Measurements from ENCODE around the gene OR6B1.
A peak's percentile ranks its signal among the peaks of the same experiment; 100 is the strongest.
"Not testable (repeated sequence)": the region's sequence is repeated elsewhere in the genome, so short reads cannot be mapped to it uniquely, and the experiment has no call there.

The OR6B1 gene

DNA sequence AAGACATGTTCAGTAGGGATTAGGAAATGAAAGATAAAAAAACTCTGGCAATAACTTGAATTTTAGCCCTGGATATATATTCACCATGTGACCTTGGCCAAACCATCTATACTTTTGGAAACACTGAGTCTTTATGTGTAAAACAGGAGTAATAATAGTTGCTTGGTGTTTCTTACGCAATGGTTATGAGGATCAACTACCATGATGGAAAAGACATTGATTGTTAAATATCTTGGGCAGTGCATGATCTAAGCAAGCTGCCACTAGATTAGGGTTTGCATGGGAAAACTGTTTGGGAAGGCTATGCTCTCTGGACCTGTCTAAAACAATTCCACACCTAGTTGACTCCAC is 6.5 kb downstream of the OR6B1 start:
- no peak for DNase-seq

DNA sequence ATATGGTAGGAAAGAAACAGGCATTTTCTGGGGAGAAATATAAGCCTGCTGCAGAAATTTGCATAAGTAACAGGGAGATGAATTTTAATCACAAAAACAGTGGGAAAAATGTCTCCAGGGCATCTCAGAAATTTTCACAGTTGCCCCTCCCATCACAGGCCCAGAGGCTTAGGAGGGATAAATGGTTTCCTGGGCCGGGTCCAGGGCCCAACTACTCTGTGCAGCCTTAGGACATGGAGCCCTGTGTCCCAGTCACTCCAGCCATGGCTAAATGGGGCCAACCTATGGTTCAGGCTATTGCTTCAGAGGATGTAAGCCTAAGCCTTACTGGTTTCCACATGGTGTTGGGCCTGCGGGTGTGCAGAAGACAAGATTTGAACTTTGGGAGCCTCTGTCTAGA is 9.2 kb downstream of the OR6B1 start:
- DNase-seq: no peak

DNA sequence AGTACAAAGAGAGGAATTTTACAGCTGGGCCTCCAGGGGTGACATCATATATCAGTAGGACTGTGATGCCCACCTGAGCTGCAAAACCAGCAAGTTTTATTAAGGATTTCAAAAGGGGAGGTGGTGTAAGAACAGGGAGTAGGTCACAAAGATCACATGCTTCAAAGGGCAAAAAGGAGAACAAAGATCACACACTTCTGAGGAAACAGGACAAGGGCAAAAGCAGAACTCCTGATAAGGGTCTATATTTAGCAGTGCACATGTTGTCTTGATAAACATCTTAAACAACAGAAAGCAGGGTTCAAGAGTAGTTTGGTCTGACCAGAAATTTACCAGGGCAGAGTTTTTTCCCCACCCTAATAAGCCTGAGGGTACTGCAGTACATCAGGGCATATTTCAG is 9.9 kb downstream of the OR6B1 start:
- peak; percentile 70 for DNase-seq

DNA sequence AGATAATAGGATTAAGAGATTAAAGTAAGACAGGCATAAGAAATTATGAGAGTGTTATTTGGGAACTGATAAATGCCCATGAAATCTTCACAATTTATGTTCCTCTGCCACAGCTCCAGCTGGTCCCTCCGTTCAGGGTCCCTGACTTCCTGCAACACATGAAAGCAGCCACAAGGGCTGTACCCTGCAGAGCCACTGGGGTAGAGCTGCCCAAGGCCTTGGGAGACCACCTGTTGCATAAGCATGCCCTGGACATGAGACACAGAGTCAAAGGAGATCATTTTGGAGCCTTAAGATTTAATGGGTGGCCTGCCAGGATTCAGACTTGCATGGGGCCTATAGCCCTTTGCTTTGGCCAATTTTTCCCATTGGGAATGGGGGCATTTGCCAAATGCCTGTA is 10.7 kb downstream of the OR6B1 start:
- not testable (repeated sequence) for DNase-seq

DNA sequence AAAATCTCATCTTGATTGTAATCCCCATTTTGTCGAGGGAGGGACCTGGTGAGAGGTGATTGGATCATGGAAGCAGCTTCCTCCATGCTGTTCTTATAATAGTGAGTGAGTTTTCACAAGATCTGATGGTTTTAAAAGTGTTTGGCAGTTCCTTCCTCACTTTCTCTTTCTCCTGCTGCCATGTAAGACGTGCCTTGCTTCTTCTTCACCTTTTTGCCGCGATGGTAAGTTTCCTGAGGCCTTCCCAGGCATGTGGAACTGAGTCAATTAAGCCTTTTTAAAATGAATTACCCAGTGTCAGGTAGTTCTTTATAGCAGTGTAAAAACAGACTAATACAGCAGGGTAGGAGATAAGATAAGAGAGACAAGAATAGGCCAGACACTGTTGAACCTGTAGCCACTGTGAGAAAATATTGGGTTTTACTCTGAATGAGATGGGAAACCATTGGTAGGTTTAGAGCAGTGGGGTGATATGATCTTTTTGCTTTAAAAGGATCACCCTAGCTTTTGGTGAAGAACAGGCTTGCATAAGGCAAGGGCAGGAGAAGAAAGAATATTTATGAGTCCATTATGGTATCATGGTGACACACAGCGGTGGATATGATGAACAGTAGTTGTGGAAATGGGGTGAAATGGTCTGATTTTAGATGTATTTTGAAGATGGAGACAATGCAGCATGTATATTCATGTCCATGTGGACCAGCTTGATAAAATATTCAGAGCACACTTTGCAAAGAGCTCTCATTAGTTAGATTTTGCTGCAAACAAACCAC is 11.5 kb downstream of the OR6B1 start:
- no peak for DNase-seq

DNA sequence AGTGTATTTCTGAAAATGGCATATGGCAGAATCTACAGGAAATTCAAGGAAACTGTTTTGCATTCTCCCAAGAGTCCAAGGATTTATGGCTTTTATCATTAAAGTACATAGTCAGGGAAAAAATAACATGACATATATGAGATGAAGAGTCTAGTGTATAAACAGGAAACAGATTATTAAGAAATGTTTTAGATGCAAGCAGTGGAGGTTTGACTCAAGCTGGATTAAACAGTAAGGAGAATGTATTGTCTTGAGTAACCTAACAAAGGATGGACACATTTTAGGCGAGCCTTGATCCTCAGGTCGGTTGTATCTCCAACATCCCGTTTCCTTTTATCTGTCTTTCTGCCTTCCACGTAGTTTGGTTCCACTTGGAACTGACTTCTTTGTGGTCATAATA is 17.9 kb downstream of the OR6B1 start:
- DNase-seq: no peak

DNA sequence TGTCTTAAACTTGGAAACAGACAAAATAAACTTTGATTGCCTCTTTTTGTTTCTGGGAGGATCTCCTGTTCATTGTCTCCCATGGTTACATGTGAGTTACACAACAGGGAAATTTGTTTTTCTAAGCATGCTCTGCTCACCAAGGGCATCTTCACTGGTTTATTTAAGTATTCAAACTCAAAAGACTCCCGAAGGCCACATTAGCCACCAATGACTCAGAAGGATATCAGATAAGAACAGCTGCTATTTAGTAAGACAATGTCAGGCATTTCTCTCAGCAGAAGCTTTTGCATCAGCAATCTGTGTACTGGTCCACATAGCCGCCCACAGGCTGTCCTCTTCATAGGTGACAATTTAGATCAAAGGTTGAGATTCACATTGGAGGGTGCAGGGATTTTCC is 19.3 kb downstream of the OR6B1 start:
- no peak for DNase-seq

DNA sequence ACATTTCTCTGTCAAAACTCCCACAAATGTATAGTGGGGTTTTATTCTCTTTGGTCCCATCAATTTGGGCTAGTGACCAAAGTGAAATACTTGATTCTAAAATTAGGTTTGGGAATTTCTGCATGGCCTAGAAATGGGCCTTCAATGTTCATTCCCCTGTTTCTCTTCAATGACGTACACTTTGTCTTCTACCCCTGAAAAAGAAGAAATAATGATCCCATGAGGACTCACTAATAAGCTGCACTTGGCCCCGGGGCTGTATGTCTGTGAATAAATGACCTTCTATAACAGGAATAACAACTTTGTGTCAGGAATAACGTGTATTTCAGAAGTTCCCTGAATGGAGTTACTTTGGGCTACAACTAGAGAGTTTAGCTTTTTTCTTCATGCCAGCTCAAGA is 20.2 kb downstream of the OR6B1 start:
- no peak for DNase-seq

DNA sequence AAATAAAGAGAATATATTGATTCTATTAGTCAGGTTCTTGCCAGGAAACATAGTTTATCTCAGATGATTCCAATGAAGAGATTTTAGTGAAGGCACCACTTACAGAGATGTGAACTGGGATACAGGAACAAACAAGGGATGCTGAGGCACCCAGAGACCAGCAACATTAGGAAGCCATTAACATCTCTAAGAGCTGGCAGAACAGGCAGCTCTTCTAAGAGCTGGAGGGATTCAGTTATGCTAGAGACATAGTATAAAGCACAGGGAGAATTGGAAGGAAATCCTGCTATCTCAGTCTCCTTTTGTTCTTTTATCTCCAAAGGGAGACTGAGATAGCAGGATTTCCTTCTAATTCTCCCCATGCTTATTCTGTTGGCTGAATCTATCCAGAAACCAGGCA is 22.0 kb downstream of the OR6B1 start:
- no peak for DNase-seq

DNA sequence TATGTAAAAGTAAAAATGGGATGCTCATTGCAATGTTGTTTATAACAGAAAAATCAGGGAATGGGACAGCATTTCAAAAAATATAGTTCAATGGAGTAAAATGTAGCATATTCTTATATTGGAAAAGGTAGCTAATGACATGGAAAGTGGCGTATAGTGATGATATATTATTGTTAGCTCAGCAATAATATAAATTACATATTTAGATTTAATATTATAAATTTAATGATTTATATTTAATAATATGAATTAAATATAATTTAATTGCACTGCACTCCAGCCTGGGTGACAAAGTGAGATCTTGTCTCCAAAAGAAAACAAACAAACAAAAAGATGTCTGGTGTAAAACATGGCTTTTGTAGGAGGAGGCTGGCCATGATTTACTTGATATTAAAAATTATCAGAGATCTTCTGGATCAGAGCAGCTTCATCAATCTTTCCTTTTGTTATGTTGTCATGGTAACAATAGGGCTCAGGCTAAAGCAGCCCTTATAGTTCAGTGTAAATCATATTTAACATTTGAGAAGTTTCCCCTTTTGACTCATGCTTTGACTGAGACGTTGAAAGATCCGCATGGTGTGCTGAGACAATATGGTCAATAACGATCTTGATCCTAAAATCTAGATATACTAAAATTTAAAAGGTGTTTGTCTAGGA is 23.2 kb downstream of the OR6B1 start:
- DNase-seq: no peak

DNA sequence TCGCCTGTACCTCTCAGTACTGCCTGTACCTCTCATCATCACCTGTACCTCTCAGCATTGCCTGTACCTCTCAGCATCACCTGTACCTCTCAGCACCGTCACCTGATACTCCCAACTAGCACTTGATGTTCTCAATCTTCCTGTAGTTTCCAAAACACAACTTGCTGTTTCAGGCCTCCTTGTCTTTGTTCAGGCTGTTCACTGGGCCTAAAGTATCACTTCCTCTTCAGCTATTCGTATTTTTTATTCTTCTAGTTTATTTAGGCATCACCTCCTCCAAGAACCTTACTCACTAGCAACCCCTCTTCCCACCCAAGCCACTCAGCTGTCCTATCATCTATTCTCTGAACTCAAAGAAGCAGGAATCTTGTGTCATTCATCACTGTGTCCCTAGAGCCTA is 24.1 kb downstream of the OR6B1 start:
- no peak for DNase-seq

DNA sequence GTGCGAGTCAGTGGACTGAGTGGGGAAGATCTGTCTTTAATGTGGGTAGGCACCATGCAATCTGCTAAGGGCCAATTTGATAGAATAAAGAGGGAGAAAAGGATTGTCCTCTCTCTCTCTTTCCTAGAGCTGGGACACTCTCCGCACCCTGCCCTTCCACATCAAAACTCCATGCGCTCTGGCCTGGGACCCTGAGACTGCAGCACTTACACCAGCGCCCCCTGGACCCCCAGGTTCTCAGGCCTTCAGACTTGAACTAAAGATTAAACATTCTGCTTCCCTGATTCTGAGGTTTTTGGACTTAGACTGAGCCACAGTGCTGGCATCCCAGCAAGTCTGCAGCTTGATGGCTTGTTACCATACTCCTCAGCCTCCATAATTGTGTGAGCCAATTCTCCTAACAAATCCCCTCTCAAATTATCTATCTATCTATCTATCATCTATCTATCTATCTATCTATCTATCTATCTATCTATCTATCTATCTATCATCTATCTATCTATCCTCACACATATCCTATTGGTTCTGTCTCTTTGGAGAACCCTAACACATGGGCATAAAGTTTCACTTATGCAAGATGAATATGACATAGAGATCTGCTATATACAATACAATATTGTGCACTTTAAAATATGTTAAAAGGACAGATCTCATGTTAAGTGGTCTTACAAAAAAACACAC is 26.2 kb downstream of the OR6B1 start:
- no peak for DNase-seq

DNA sequence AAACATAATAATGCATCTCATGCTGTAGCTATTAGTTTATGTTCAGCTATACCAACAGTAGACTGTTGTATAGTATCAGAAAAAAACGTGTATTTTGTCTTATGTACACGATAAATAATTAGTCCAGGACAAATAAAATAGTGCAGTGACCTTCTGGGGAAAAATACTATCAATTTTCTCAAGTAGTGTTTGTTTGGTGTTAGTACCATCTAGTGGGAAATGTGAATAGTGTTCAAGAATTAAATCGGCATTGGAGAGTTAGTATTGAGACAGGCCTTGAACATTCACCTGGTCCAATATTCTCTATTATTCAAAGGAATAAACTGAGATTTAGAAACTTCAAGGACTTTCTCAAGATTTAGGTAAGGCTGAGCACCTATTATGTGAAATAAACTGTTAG is 26.9 kb downstream of the OR6B1 start:
- no peak for DNase-seq

DNA sequence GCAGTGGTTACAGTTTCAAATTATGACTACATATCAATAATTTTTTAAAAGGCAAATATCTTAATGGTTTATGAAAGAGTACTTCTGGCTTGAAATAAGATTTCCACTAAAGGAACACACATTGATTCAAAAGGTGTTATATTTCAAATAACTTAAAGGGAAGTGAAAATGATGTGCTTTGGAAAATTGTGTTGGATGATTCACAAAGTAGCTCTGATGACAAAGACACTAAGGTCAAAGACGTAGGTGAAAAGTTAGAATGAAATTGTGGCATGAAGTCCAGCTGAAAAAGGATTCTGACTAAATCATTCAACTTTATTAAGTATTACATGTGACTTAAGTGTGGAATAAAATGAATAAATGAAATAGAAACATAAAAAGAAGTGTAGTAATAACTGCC is 27.9 kb downstream of the OR6B1 start:
- DNase-seq: no peak

DNA sequence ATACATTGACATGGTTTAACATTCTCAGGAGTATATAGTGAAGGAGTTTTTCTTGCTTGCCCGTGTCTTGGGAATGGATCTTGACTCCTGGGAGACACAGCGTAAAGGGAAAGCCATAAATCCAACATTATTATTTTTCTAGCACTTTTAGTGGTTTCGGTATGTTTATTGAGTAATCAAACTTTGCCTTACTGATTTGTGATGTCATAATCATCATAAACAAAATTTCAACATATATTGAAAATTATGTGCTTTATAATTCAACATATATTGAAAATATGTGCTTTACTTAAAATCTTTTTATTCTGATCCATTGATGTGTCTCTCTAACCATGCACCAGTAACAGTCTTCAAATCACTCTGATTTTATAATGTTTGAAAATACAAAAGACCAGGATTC is 28.4 kb downstream of the OR6B1 start:
- no peak for DNase-seq

DNA sequence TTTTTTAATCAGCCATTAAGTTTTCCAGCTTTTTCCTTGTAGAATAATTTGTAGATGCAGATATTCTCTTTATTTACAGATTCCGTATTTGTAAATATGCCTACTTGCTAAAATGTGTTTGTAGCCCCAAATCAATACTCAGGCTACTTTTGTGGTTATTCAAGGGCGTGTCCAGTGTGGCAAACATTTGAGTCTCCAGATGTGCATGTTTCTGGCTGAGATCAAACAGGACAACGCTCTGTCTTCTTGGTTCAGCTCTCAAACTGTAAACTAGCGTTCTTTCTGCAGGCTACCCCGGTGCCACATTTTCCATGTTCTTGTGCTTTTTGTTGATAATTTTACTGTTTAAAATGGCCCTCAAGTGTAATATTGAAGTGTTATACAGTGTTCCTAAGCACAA is 32.4 kb downstream of the OR6B1 start:
- no peak for DNase-seq

DNA sequence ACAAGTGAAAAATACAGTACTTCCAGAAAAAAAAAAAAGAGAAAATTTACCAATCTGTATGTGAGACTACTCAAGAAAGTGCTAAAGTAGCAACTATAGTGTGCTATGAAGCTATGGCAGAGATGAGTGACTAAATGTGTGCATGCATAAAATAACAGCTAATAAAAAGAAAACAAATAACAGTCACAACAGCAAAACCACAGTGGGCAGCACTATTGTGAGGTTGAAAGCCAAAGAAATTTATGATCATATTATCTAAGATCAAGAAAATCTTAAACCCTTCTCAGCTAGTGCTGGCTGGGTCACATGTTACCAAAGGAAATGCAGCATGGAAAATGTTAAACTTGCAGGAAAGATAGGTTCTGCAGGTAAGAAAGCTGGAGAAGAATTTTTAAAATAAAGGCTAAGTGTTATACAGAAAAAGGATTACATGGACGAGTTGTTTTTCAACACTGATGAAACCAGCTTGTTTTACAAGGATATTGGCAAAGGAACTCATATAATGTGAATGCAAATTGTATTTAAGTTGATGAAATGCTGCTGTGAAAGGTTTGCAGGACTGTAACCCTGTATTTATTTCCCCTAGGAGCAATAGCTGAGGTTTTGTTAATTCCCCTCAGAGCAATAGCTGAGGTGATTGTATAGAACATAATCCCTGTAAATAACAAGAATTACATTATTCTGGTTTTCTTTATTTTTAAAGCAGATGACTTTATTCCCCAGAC is 33.0 kb downstream of the OR6B1 start:
- DNase-seq: no peak

DNA sequence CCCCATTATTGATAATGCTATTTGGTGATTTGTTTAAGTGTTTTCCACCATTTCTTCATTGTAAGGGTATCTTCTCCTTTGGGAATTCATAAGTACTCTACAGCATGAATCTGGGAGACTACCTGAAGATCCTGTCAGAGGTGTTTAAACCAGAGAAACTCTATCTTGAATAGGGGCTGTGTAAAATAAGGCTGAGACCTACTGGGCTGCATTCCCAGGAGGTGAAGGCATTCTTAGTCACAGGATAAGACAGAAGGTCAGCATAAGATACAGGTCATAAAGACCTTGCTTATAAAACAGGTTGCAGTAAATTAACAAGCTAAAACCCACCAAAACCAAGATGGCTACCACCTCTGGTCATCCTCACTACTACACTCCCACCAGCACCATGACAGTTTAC is 35.3 kb downstream of the OR6B1 start:
- no peak for DNase-seq

DNA sequence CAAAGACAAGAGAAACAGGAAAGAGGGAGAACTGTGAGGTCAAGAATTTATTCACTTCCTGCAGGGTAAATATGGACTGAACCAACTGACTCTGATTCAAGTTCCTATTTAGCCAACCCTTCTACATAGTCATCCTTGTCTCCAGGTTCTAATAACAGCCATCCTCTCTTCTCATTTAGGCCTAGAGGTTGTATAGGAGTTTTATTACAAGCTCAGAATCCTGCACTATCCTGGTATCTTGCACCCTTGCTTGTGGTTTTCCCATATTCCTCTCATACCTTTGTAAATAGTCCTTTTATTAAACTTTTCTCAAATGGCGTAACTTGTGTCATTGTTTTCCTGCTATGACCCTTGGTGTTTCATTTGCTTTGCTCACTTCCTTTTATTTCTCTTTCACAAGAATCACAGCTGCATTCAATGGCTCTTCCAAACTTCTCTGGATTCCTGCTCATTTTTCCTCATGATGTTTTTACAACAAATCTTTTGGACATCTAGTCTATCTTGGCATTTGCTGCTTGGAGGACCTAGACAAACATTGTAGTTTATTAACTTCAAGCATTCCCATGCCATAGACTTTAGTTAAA is 36.3 kb downstream of the OR6B1 start:
- no peak for DNase-seq

DNA sequence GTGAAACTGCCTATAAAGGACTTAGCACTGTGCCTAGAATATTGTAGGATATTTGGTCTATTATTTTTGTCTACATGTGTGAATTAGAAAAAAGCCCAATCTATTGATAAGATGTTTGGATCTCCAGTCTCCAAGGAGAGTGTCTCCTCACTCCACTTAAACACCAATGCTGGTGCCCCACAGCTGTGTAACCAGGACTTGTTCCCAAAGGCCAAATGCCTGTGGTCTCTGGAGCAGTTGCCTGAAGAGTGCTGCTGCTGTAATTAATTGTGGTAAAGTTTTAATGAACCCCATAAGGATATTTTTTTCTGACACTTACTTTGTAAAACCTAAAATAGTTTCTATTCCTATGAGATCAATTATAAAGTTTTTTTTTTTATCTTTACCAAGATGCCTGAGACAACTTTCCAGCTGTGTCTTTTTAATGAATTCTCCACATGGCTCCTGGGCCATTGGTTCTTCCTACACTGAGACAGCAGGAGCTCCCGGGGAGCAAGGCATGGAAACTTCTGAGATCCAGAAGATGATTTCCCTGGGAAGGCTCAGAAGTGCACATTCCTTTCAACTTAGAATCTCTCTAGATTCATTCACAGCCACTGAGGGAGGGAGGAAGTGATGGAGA is 37.4 kb downstream of the OR6B1 start:
- no peak for DNase-seq

DNA sequence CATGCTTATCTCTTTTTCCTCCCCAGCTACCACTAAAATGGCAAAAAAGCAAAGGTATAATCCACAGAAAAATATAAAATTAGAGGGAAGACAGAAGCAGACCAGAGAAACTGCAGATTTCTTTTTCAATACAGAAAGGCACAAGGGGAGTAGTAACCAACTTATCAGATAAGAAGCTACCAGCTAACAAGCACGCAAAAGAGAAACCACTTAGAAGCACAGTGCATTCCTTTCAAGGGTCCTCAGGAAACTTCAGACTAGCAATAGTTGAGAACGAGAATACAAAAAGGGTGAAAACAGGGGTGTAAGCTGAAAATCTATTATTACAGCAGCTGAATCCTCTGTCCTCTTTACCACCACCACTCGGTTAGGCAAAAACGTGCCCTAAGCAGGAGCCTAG is 38.8 kb downstream of the OR6B1 start:
- DNase-seq: no peak

DNA sequence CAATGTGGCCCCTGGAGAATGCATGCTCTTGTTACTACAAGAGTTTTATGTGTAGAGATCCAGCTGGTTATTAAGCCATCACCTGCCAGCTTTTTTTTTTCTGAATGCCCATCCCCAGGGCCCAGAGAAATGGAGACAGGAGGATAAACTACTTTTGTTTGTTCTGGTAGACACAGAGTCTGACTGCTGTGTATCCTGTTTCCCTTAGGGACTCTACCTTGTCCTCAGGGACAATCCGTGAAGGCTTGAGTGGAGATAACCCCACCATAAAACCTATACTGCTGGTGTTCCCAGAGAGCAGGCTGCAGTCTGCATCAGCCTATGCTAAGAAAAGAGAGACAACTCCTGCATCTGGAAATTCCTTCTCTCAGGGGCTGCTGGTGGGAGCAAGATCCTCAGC is 48.5 kb downstream of the OR6B1 start, which contains the start of gene OR2A5:
TSS of gene OR2A5 (plus strand) at position 301 of the 400 bp plus-strand sequence. CDS start 1,454 bp downstream, outside the sequence.
- DNase-seq: no peak

DNA sequence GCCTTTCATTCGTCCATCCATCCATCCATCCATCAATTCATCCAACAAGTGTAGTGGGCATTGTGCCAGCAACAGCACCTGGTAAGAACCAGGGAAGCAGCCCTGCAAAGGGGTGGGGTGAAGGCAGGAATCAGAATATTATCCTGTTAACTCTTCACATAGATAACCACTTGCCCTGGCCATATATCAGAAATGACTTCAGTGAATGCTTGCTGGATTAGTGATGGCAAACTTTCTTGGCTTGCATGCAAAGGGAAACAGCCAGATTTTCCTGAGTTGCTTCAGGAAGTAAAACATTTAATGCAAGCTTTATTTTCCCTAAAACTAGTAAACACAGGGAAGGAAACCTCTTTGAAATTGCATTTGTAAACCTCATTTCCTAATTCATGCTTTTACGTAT is 49.4 kb downstream of the OR6B1 start:
- DNase-seq: no peak
